Spinal cord (tissue), 10 donors: ENCODE results near the gene STXBP6. TPM values are rescaled to one million over a fixed set of nuclear protein-coding genes. Genes with fewer than 3 reads are reported as not detected.
A peak's percentile ranks its signal among the peaks of the same experiment; 100 is the strongest.
"Not testable (repeated sequence)": the region's sequence is repeated elsewhere in the genome, so short reads cannot be mapped to it uniquely, and the experiment has no call there.

Experiments used
- DNase-seq, 6 donors: peaks; one replicate each; pipeline versions ENCODE4 v3.0.0 to v3.0.0-alpha.2; 2013 to 2015; ENCODE audit warnings: low spot score in 6 of 6, low read depth in 4 of 6
- H3K27ac ChIP-seq: one replicate; pipeline ENCODE4 v1.5.1; 2013; ENCODE audit warnings: low read depth, low read length, control low read depth
- H3K27me3 ChIP-seq: one replicate; pipeline ENCODE4 v1.6.1; 2013; ENCODE audit warnings: low read length; ENCODE audit not compliant: control insufficient read depth, insufficient read depth
- H3K36me3 ChIP-seq: one replicate; pipeline ENCODE4 v1.6.1; 2013; ENCODE audit warnings: low read length; ENCODE audit not compliant: control insufficient read depth, insufficient read depth
- H3K4me1 ChIP-seq: one replicate; pipeline ENCODE4 v1.6.1; 2013; ENCODE audit warnings: low read length; ENCODE audit not compliant: control insufficient read depth, insufficient read depth
- H3K4me3 ChIP-seq: one replicate; pipeline ENCODE4 v1.5.1; 2013; ENCODE audit warnings: low read depth, low read length, control low read depth
- H3K9me3 ChIP-seq: one replicate; pipeline ENCODE4 v1.6.1; 2013; ENCODE audit warnings: low read length; ENCODE audit not compliant: control insufficient read depth, insufficient read depth
- WGBS: methylation state at CpG from one replicate; pipeline ENCODE4 v1.1.5; 2013; ENCODE audit warnings: missing lambda C conversion rate; ENCODE audit not compliant: insufficient coverage; 5-methylcytosine and 5-hydroxymethylcytosine counted together
- polyA plus RNA-seq, 2 donors: library from polyadenylated mRNA; unstranded; fragments of 120-200 nt; gene quantifications; one replicate each; pipeline ENCODE4 v1.2.1, GENCODE V29; 2013; ENCODE audit not compliant: insufficient read length in 2 of 2
- total RNA-seq, 2 donors: library from RNA; depleted of rRNA in 1 of 2; stranded (reverse); fragments of 120-200 nt in 1 of 2; fragments of >200 nt in 1 of 2; gene quantifications; one replicate each; pipeline versions ENCODE4 v1.2.3 to v1.2.4, GENCODE V29; 2013 to 2014
- donor health status: healthy.

Gene STXBP6
- total and polyA plus RNA-seq, 4 donors: 24.5 to 49.3 (median 36.9) TPM

DNA sequence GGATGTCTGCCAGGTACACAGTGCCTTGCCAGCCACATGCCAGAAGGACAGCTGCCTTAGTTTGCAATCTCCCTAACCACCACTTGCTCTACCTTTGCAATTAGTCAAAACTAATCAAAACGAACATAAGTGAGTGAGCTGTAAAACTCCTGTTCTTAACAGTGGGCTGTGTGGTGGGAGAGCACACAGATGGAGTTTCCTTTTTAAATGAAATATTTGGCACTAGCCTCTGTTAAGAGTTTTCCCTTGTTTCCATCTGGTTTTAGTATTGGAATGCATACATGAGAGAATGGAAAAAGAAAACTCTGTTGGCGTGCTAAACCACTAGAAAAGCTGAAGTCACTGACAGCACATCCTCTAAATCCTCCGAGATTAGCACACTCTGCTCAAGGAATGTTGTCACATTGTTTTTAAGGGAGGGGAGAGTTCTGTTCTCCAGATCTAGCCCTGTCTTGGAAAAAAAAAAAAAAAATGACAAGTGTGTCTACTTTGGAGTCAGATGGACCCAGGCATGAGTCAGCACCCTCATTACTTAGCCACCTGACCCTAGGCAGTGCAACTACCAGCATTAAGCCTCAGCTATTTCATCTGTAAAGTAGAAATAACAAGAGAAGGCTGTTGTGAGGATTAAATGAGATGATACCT is 83.9 kb downstream of the STXBP6 start:
- no CpG with 5 or more reads among the region's 3 CpGs for WGBS
- peak in 2 of 6 donors; percentile 37 to 89 for DNase-seq
- Histone ChIP-seq H3K9me3 (no peaks in the 10 kb centered on the region), H3K4me3 (no peak overlapping the region), H3K27me3 (no peaks in the 10 kb centered on the region), H3K4me1 (no peaks in the 10 kb centered on the region), H3K27ac (peak overlapping the region; percentile 65), H3K36me3 (no peaks in the 10 kb centered on the region)

DNA sequence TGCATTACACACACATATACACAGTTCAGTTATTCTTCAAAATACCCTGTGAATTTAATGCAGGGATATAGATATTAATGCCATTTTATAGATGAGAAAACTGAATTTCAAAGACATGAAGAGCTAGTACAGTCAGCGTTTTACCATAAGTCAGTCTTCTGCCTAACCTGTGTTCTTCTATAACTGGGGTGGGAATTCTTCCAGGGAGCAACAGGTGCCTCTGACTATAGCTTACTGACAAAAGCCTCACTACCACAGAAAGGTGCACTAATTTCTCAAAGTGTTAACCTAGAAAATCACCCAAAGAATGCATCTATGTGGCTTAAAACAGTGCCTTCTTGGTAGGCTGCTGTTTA is 84.4 kb downstream of the STXBP6 start:
- Histone ChIP-seq H3K27ac (peak overlapping the region; percentile 65), H3K9me3 (no peaks in the 10 kb centered on the region), H3K4me3 (no peak overlapping the region), H3K27me3 (no peaks in the 10 kb centered on the region), H3K36me3 (no peaks in the 10 kb centered on the region), H3K4me1 (no peaks in the 10 kb centered on the region)
- DNase-seq: no peak
- WGBS: no CpG with 5 or more reads among the region's 1 CpG

DNA sequence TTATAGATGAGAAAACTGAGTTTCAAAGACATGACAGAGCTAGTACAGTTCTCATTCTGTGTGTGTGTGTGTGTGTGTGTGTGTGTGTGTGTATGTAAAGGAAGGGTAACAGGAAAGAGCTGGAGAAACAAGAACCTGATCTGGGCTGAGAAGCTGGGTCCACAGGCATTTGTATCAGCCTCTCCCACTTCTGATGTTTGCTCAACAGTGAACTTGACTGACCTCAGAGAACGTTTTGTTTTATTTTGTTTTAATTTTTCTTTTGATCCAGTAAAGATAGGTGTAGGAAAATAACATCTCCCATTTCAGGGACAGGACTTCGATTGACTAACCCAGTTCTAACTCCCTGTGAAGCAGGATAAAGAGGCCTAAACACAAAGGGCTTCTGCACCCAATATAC is 85.4 kb downstream of the STXBP6 start:
- no peak for DNase-seq
- Histone ChIP-seq H3K9me3 (no peaks in the 10 kb centered on the region), H3K4me1 (no peaks in the 10 kb centered on the region), H3K36me3 (no peaks in the 10 kb centered on the region), H3K4me3 (no peak overlapping the region), H3K27ac (no peak overlapping the region), H3K27me3 (no peaks in the 10 kb centered on the region)
- WGBS: no CpG with 5 or more reads among the region's 2 CpGs

DNA sequence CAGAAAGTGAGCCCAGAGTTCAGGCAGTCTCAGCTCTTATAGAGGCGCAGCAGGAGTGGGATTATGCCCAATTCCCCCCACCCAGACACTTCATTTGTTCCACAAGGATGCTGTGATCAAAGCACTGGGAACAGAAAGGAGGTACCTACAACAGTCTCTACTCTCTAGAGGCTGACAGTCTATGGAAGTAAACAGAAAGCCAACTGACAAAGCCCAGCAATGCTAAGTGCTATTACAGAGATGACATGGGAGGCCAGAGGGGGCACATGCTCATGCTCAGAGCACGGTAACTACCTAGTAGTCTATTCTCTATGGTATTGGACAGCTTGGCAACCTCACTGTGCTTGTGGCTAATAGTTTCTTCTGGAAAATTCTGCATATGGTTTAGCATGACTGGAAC is 85.9 kb downstream of the STXBP6 start:
- 92% methylated on average over 2 of the region's 2 CpGs for WGBS
- Histone ChIP-seq H3K27ac (no peak overlapping the region), H3K27me3 (no peaks in the 10 kb centered on the region), H3K36me3 (no peaks in the 10 kb centered on the region), H3K9me3 (no peaks in the 10 kb centered on the region), H3K4me3 (no peak overlapping the region), H3K4me1 (no peaks in the 10 kb centered on the region)
- no peak for DNase-seq

DNA sequence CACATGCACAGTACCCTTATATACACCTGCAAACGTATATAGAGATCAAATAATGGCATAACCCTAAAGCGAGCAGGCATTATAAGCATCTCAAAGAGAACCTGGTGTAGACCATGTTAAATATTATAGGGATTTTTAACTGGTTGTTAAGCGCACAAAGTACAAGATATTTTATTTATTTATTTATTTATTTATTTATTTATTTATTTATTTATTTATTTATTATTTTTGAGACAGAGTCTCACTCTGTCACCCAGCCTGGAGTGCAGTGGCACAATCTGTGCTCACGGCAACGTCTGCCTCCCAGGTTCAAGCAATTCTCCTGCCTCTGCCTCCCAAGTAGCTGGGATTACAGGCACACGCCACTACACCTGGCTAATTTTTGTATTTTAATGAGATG is 87.8 kb downstream of the STXBP6 start:
- H3K27me3 ChIP-seq, H3K4me1 ChIP-seq, H3K27ac ChIP-seq, H3K4me3 ChIP-seq, H3K36me3 ChIP-seq, DNase-seq, H3K9me3 ChIP-seq: not testable (repeated sequence)
- WGBS: 94% methylated on average over 2 of the region's 6 CpGs

DNA sequence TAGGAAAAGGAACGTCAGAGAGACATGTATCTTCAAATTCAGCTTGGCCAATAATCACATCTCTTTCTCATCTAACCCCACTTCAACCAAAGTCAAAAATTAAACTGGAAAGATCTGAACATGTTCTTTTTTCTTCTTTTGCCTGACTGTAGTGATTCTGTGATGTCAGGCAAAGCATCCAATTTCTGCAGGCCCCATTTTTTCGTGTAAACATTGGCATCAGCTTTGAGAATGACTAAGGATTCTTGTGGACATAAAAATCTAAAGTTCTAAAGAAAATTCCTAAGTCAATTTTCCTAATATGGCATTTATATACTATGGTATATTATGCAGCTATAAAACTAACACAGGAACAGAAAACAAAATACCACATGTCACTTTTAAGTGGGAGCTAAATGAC is 89.1 kb downstream of the STXBP6 start:
- WGBS: no CpG with 5 or more reads among the region's 2 CpGs
- Histone ChIP-seq H3K4me3 (no peak overlapping the region), H3K36me3 (no peaks in the 10 kb centered on the region), H3K9me3 (no peaks in the 10 kb centered on the region), H3K27me3 (no peaks in the 10 kb centered on the region), H3K4me1 (no peaks in the 10 kb centered on the region), H3K27ac (no peak overlapping the region)
- no peak for DNase-seq

DNA sequence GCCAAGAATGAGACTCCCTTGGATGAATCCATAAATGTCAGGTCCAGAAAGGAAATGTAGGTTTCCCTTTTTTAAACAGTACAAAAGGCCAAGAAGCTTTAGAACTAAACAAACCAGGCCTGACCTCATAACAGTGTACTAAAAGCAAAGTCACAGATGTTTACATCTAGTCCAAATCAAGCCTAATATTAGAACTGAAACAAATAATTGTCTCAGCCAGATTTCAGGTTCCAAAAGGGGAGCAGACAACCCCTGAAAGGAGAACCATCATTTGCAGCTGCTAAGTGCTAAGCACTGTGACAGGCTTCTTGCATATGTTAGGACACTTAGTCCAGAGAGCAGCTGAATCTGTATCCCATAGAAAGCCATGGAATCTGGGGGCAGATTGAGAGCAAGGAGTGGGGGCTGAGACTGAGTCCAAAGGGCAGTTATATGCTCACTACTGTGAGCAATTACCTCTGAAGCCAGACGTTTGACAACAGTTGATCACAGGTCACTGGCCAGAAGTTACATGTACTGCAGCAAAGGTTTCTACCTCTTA is 90.1 kb downstream of the STXBP6 start:
- WGBS: no CpG with 5 or more reads among the region's 1 CpG
- Histone ChIP-seq H3K27ac (peak overlapping the region; percentile 42), H3K9me3 (no peaks in the 10 kb centered on the region), H3K4me1 (no peaks in the 10 kb centered on the region), H3K36me3 (no peaks in the 10 kb centered on the region), H3K4me3 (no peak overlapping the region), H3K27me3 (no peaks in the 10 kb centered on the region)
- no peak for DNase-seq

DNA sequence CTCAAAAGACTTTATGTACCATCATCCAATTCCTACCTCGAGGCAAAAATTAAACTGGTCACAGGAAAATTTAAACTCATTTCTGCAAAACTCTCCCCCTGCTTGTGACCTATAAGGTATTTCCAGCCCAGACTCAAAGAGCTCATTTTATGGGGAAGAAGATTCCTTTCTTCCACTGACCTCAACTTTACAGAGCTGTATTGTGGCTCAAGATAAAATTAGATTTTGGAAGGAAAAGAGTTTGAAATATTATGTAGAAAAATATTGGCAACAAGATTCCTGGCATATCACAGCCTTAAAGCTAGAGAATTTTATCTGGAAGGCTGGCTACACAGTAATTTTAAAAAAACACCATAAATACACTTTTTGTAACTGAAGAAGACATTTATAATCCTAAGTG is 91.7 kb downstream of the STXBP6 start:
- Histone ChIP-seq H3K27ac (no peak overlapping the region), H3K27me3 (no peaks in the 10 kb centered on the region), H3K36me3 (no peaks in the 10 kb centered on the region), H3K9me3 (no peaks in the 10 kb centered on the region), H3K4me1 (no peaks in the 10 kb centered on the region), H3K4me3 (no peak overlapping the region)
- no peak for DNase-seq
- no CpG with 5 or more reads among the region's 1 CpG for WGBS

DNA sequence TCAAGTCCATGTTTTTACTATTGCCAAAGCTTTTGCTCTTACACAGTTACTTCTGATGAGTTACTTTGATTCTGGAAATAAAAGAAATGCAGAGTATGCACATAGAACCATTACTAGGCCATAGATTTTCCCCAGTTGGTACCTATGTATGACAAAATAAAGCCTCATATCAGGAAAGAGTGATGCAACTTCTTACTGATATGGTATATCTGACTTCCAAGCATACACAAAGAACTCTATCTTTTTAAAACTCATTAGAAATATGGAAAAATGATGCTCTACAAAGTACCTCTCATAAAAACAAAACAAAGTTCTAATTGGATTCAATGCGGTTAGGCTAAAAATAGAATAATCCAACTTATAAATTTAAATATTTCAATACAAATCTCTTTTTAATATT is 92.1 kb downstream of the STXBP6 start:
- DNase-seq: no peak
- no peaks in the 10 kb centered on the region for H3K9me3 ChIP-seq
- H3K4me3 ChIP-seq: no peak overlapping the region
- no peaks in the 10 kb centered on the region for H3K27me3 ChIP-seq
- no peak overlapping the region for H3K27ac ChIP-seq
- H3K36me3 ChIP-seq: no peaks in the 10 kb centered on the region
- WGBS: no CpG with 5 or more reads among the region's 1 CpG
- H3K4me1 ChIP-seq: no peaks in the 10 kb centered on the region

DNA sequence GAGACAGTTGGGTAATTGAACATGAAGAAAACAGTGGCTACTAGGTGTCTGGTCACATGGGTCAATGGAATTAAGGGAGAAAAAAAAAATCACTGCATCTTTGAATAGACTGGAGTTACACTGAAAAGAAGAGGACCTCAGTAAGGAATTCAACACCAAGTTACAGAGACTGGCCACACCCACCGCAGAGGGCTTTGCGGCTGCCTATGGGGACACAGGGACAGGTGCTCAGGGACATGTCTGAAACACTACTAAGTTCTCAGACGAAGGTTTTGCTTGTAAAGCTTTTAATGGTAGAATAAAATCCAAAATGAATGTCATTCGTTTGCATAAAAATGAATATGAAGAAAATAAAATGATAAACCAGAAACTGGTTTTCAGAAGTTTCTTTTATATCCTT is 93.8 kb downstream of the STXBP6 start:
- WGBS: 87% methylated on average over 3 of the region's 4 CpGs
- no peak for DNase-seq
- Histone ChIP-seq H3K9me3 (no peaks in the 10 kb centered on the region), H3K4me1 (no peaks in the 10 kb centered on the region), H3K27ac (no peak overlapping the region), H3K36me3 (no peaks in the 10 kb centered on the region), H3K4me3 (no peak overlapping the region), H3K27me3 (no peaks in the 10 kb centered on the region)
